T-helper 2 cell treated with Interferon-gamma antibody and Interleukin-4, amounts not matched to agents 5 μg/mL and 100 μg/mL, for 36 hours (primary cell): ENCODE data around the gene GAL.

Experiments used
- DNase-seq: peaks from one replicate; pipeline ENCODE4 v3.0.0; 2021; ENCODE audit warnings: low spot score
- H3K27ac Mint-ChIP-seq: one replicate; pipeline ENCODE4 v1.8.0; 2021; ENCODE audit warnings: mild to moderate bottlenecking, mixed read lengths
- H3K27me3 Mint-ChIP-seq: one replicate; pipeline ENCODE4 v1.8.0; 2021; ENCODE audit warnings: low read depth, mixed read lengths
- H3K36me3 Mint-ChIP-seq: one replicate; pipeline ENCODE4 v1.8.0; 2021; ENCODE audit warnings: low read depth, mixed read lengths
- H3K4me1 Mint-ChIP-seq: one replicate; pipeline ENCODE4 v1.8.0; 2021; ENCODE audit warnings: low read depth, mixed read lengths
- H3K4me3 Mint-ChIP-seq: one replicate; pipeline ENCODE4 v1.8.0; 2022; ENCODE audit warnings: mild to moderate bottlenecking, moderate library complexity, mixed read lengths
- H3K9me3 Mint-ChIP-seq: one replicate; pipeline ENCODE4 v1.8.0; 2021; ENCODE audit warnings: mixed read lengths

Gene GAL

GRCh38 chr11:68653486-68654430, 30.6 kb upstream of the GAL start:
- Mint-ChIP-seq H3K27me3 (peaks cover 3% of the 10 kb centered on the region), H3K4me1 (no peaks in the 10 kb centered on the region), H3K27ac (no peak overlapping the region), H3K4me3 (no peak overlapping the region), H3K36me3 (no peaks in the 10 kb centered on the region), H3K9me3 (no peaks in the 10 kb centered on the region)
- no peak for DNase-seq

DNA sequence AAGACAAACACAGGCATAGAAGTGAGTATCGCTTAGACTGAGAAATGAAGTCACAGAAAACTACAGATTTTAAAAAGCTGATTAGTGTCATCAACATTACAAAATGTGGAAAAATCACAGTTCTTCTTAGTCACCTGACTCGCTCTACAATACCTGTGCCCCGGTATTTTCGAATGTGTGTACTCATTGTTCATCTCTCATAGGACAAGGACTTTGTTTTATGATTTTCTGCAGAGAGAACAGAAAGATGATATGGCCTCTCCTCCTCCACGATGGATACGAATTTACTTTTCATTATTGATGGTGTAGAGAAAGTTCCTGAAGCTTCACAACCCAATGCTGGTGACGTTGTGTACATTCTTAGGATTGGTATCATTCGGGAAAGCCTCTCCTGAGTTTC, 29.4 kb upstream of the GAL start:
- H3K27me3 Mint-ChIP-seq: no peaks in the 10 kb centered on the region
- no peaks in the 10 kb centered on the region for H3K4me1 Mint-ChIP-seq
- no peak for DNase-seq
- H3K27ac Mint-ChIP-seq: no peak overlapping the region
- no peaks in the 10 kb centered on the region for H3K36me3 Mint-ChIP-seq
- H3K9me3 Mint-ChIP-seq: no peaks in the 10 kb centered on the region
- no peak overlapping the region for H3K4me3 Mint-ChIP-seq

- H3K4me1 Mint-ChIP-seq: no peaks in the 10 kb centered on the region
- H3K27ac Mint-ChIP-seq: no peak overlapping the region
- no peak overlapping the region for H3K4me3 Mint-ChIP-seq
- H3K27me3 Mint-ChIP-seq: no peaks in the 10 kb centered on the region
- no peak for DNase-seq
- H3K9me3 Mint-ChIP-seq: no peaks in the 10 kb centered on the region
- H3K36me3 Mint-ChIP-seq: no peaks in the 10 kb centered on the region
These were observed 28.9 kb upstream of the GAL start for GRCh38 chr11:68655406-68655805.

GRCh38 chr11:68655806-68656205, 28.5 kb upstream of the GAL start:
- Mint-ChIP-seq H3K27me3 (no peaks in the 10 kb centered on the region), H3K4me3 (no peak overlapping the region), H3K4me1 (no peaks in the 10 kb centered on the region), H3K9me3 (no peaks in the 10 kb centered on the region), H3K27ac (no peak overlapping the region), H3K36me3 (no peaks in the 10 kb centered on the region)
- DNase-seq: no peak

DNA sequence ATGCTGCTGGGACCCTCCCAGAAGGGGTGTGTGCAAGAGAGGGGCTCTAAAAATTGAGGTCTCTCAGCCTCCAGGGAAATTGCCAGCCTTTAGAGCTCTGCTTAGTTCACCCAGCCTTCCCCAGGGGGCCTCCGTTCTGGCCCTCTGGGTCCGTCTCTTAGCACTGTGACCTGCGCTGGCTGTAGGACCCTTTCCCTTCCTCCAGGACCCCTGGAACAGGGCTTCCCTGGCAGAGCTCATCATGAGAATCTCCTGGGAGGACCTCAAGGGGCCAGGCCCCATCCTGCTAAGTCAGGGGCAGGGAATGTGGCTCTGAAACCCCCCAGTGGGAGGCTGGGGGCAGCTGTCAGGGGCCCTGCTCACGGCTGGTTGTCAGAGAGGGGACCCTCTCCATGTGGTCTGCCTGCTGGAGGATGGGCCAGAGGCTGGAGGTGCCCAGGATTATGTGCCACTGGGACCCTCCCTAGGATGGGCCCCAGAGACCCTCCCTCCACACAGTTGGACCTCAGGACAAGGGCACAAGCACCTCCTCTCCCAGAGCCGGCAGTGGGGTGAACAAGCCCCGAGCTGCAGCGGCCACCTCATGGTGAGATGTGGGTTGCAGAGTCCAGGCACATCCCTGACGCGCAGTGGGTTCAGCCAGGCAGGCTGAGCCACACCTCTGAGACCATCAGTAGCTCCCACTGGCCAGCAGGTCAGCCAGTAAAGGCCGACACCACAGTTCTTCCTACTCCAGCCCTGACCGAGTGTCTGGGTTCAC, 27.1 kb upstream of the GAL start:
- Mint-ChIP-seq H3K27ac (no peak overlapping the region), H3K36me3 (no peaks in the 10 kb centered on the region), H3K4me3 (no peak overlapping the region), H3K4me1 (no peaks in the 10 kb centered on the region), H3K27me3 (no peaks in the 10 kb centered on the region), H3K9me3 (no peaks in the 10 kb centered on the region)
- no peak for DNase-seq

GRCh38 chr11:68658097-68658496, 26.2 kb upstream of the GAL start:
- DNase-seq: no peak

DNA sequence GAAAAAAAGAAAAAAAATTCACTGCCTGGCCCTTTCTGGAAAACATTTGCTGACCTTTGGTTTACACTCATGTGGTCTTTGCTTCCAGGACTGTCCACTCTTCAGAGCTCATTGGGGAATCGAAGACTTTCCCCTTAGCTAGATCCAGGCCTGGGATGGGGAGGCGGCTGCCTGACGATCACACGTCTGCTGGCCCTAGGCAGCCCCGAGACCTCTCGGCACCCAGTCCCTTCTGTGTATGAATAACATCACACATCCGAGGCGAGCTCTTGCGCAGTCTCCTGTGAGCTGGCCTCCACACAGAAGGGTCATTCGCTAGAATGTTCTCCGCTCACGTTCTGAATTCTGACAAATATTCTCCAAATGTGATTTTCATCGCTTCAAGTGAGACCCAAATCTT, 25.7 kb upstream of the GAL start:
- Mint-ChIP-seq H3K9me3 (no peaks in the 10 kb centered on the region), H3K4me3 (no peak overlapping the region), H3K36me3 (no peaks in the 10 kb centered on the region), H3K27ac (no peak overlapping the region), H3K4me1 (no peaks in the 10 kb centered on the region), H3K27me3 (no peaks in the 10 kb centered on the region)
- DNase-seq: no peak

More at GRCh38 chr11:68658097-68658496, 26.2 kb upstream of the GAL start:
- Mint-ChIP-seq H3K4me3 (no peak overlapping the region), H3K4me1 (no peaks in the 10 kb centered on the region), H3K27ac (no peak overlapping the region), H3K36me3 (no peaks in the 10 kb centered on the region), H3K27me3 (no peaks in the 10 kb centered on the region), H3K9me3 (no peaks in the 10 kb centered on the region)

DNA sequence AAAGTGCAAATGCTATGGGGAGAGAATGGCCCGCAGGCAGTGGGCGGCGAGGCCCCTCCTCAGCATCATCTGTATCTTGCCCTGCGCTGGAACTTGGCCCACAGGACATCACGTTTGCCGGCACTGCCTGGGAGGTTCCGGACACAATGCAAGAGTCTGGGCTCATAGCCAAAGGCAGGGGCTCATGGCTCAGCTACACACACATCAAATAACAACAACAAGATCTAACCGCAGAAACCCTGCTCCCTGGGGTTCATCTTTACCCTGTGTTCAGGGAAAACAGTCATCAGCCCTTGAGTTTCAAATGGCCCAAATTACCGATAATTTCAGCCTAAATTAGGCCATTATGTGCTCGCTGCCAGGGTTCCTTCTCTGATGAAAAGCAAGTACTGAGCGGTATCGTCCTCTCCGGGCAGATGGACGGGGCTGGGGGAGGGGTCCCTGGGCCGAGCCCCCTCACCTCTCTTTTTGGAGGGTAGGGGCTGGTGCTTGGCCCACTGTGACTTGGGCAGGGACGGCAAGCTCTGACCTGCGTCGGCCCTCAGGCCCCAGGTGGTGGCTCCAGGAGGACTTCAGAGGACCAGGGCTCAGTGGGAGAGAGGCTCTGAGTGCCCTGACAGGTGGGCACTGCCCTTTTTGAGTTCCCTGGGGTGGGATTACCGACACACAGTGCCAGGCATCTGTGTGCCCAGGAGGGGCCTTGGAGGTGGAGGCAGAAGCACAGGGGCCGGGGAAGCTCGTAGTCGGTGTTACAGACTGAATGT, 25.0 kb upstream of the GAL start:
- H3K27ac Mint-ChIP-seq: no peak overlapping the region
- H3K36me3 Mint-ChIP-seq: no peaks in the 10 kb centered on the region
- no peak overlapping the region for H3K4me3 Mint-ChIP-seq
- H3K4me1 Mint-ChIP-seq: no peaks in the 10 kb centered on the region
- no peaks in the 10 kb centered on the region for H3K27me3 Mint-ChIP-seq
- DNase-seq: no peak
- H3K9me3 Mint-ChIP-seq: no peaks in the 10 kb centered on the region

- Mint-ChIP-seq H3K27ac (no peak overlapping the region), H3K36me3 (no peaks in the 10 kb centered on the region), H3K27me3 (no peaks in the 10 kb centered on the region), H3K4me1 (no peaks in the 10 kb centered on the region), H3K4me3 (no peak overlapping the region), H3K9me3 (no peaks in the 10 kb centered on the region)
- DNase-seq: no peak
These were observed 24.1 kb upstream of the GAL start for GRCh38 chr11:68660066-68660810.

DNA sequence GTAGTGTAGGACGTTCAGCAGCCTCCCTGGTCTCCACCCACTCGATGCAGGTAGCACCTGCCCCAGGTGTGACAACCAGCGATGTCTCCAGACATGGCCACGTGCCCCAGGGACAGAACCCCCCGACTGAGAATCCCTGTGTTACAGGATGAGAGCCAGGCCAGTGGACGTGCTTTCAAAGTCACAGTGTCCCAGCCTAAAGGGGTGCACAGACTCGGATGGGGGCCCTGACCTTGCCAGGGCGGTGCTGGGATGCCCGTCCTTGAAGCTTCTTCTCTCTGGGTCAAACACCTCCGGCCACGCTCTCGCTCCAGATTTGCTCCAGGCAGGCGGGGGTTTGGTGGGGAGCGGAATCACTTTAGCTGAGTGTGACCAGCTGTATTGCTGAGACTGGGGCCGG, 23.3 kb upstream of the GAL start:
- Mint-ChIP-seq H3K4me1 (no peaks in the 10 kb centered on the region), H3K27me3 (no peaks in the 10 kb centered on the region), H3K27ac (no peak overlapping the region), H3K9me3 (no peaks in the 10 kb centered on the region), H3K4me3 (no peak overlapping the region), H3K36me3 (no peaks in the 10 kb centered on the region)
- no peak for DNase-seq

- no peak overlapping the region for H3K27ac Mint-ChIP-seq
- no peaks in the 10 kb centered on the region for H3K36me3 Mint-ChIP-seq
- no peak for DNase-seq
- H3K27me3 Mint-ChIP-seq: no peaks in the 10 kb centered on the region
- H3K4me3 Mint-ChIP-seq: no peak overlapping the region
- H3K4me1 Mint-ChIP-seq: no peaks in the 10 kb centered on the region
- H3K9me3 Mint-ChIP-seq: no peaks in the 10 kb centered on the region
These were observed 22.4 kb upstream of the GAL start for GRCh38 chr11:68661697-68662603.

GRCh38 chr11:68663482-68664010, 20.8 kb upstream of the GAL start:
- no peak for DNase-seq
- Mint-ChIP-seq H3K9me3 (no peaks in the 10 kb centered on the region), H3K4me1 (no peaks in the 10 kb centered on the region), H3K4me3 (no peak overlapping the region), H3K27ac (no peak overlapping the region), H3K27me3 (no peaks in the 10 kb centered on the region), H3K36me3 (no peaks in the 10 kb centered on the region)
